BE2C (cell line): ENCODE data around the gene NTN3.

Source experiments
- DNase-seq: peaks from one replicate; pipeline ENCODE4 v3.0.0-alpha.2; 2020
- H3K27me3 ChIP-seq: fragments of 250-450 bp; sonication (Bioruptor Pico); 2 replicates; pipeline ENCODE4 v1.5.1; 2020; ENCODE audit warnings: mild to moderate bottlenecking
- H3K36me3 ChIP-seq: fragments of 250-450 bp; sonication (Bioruptor Pico); 2 replicates; pipeline ENCODE4 v1.5.1; 2020; ENCODE audit warnings: mild to moderate bottlenecking
- H3K4me1 ChIP-seq: fragments of 250-450 bp; sonication (Bioruptor Pico); 2 replicates; pipeline ENCODE4 v1.5.1; 2020
- H3K4me3 ChIP-seq: 2 replicates; pipeline ENCODE4 v1.5.1; 2011; ENCODE audit warnings: low read depth, low read length
- H3K9me3 ChIP-seq: fragments of 250-450 bp; sonication (Bioruptor Pico); 2 replicates; pipeline ENCODE4 v1.5.1; 2020
- CTCF ChIP-seq: IDR thresholded peaks from 2 replicates; pipeline ENCODE4 v1.5.1; 2012; ENCODE audit warnings: mild to moderate bottlenecking, low read depth, low read length

Gene NTN3

GRCh38 chr16:2468233-2468724 is 2.8 kb upstream of the NTN3 start:
- Histone ChIP-seq H3K4me3 (peak overlapping the region; percentile 56), H3K27me3 (no peaks in the 10 kb centered on the region), H3K9me3 (no peaks in the 10 kb centered on the region), H3K36me3 (no peaks in the 10 kb centered on the region; the same call in 1 of the 2 replicates), H3K4me1 (peaks cover 33% of the 10 kb centered on the region)
- peak; percentile 87 for DNase-seq
- no peak for TF ChIP-seq CTCF

- Histone ChIP-seq H3K4me3 (peak overlapping the region; percentile 56), H3K27me3 (no peaks in the 10 kb centered on the region), H3K4me1 (peaks cover 34% of the 10 kb centered on the region), H3K9me3 (no peaks in the 10 kb centered on the region), H3K36me3 (no peaks in the 10 kb centered on the region; the same call in 1 of the 2 replicates)
- DNase-seq, result peak; percentile 87
- no peak for TF ChIP-seq CTCF
These were observed 2.2 kb upstream of the NTN3 start for GRCh38 chr16:2468725-2469398.

- no peaks in the 10 kb centered on the region for H3K27me3 ChIP-seq
- peaks cover 34% of the 10 kb centered on the region for H3K4me1 ChIP-seq
- no peak for DNase-seq
- H3K36me3 ChIP-seq, result 0 out of 2 replicates have a peak, but pooled peaks cover 4% of the 10 kb centered on the region
- no peak for TF ChIP-seq CTCF
- H3K9me3 ChIP-seq, result no peaks in the 10 kb centered on the region
- H3K4me3 ChIP-seq, result peak overlapping the region; percentile 56
These were observed 1.5 kb upstream of the NTN3 start for GRCh38 chr16:2469399-2470233.

- peaks cover 34% of the 10 kb centered on the region for H3K4me1 ChIP-seq
- no peak for TF ChIP-seq CTCF
- 0 out of 2 replicates have a peak, but pooled peaks cover 5% of the 10 kb centered on the region for H3K36me3 ChIP-seq
- no peaks in the 10 kb centered on the region for H3K27me3 ChIP-seq
- H3K9me3 ChIP-seq, result no peaks in the 10 kb centered on the region
- no peak overlapping the region for H3K4me3 ChIP-seq
- no peak for DNase-seq
These were observed 879 bp upstream of the NTN3 start for GRCh38 chr16:2470234-2470601.

GRCh38 chr16:2470603-2471015 is 488 bp upstream of the NTN3 start:
- TF ChIP-seq CTCF, result no peak
- Histone ChIP-seq H3K4me1 (peaks cover 34% of the 10 kb centered on the region), H3K4me3 (peak overlapping the region; percentile 0; the same call in 1 of the 2 replicates), H3K27me3 (no peaks in the 10 kb centered on the region), H3K36me3 (0 out of 2 replicates have a peak, but pooled peaks cover 5% of the 10 kb centered on the region), H3K9me3 (no peaks in the 10 kb centered on the region)
- no peak for DNase-seq
